HepG2 (cell line): Measurements from ENCODE around the gene PYGB.

Experiments used
- CEBPB ChIP-seq: IDR thresholded peaks from 2 replicates; pipeline ENCODE4 v1.6.1; 2011; ENCODE audit warnings: low read depth, low read length, improper control_type of control experiment, borderline replicate concordance
- ERF ChIP-seq: IDR thresholded peaks from 2 replicates; pipeline ENCODE4 v1.6.1; 2018; ENCODE audit warnings: missing biosample characterization, missing genetic modification reagents
- MYC ChIP-seq: sonication (generic); formaldehyde crosslinking; IDR thresholded peaks from 2 replicates; pipeline ENCODE4 v1.9.0; 2021; ENCODE audit warnings: missing genetic modification reagents, borderline replicate concordance
- SMC3 ChIP-seq: IDR thresholded peaks from 2 replicates; pipeline ENCODE4 v1.6.1; 2011; ENCODE audit warnings: low read length, improper control_type of control experiment
- SRSF1 ChIP-seq: fragments of 200-400 bp; formaldehyde crosslinking; optimal IDR thresholded peaks from 2 replicates; pipeline ENCODE3; 2017; ENCODE audit warnings: mild to moderate bottlenecking, low read depth, low read length, moderate library complexity
- STAG1 ChIP-seq: sonication (generic); formaldehyde crosslinking; IDR thresholded peaks from 2 replicates; pipeline ENCODE4 v1.4.0; 2020; ENCODE audit warnings: missing genetic modification reagents
- ZBTB8A ChIP-seq: sonication (generic); formaldehyde crosslinking; IDR thresholded peaks from 2 replicates; pipeline ENCODE4 v1.4.0; 2020; ENCODE audit warnings: mild to moderate bottlenecking, low read depth, missing genetic modification reagents, borderline replicate concordance
- TF ChIP-seq, protein P1 (sequence below): sonication (generic); formaldehyde crosslinking; conservative IDR thresholded peaks from 2 replicates; pipeline ENCODE4 v1.4.0; 2020; ENCODE audit warnings: missing genetic modification reagents
- TF ChIP-seq, protein P2 (sequence below): sonication (generic); formaldehyde crosslinking; IDR thresholded peaks from 2 replicates; pipeline ENCODE4 v1.4.0; 2020; ENCODE audit warnings: missing genetic modification reagents, mild to moderate bottlenecking, borderline replicate concordance

DNA sequence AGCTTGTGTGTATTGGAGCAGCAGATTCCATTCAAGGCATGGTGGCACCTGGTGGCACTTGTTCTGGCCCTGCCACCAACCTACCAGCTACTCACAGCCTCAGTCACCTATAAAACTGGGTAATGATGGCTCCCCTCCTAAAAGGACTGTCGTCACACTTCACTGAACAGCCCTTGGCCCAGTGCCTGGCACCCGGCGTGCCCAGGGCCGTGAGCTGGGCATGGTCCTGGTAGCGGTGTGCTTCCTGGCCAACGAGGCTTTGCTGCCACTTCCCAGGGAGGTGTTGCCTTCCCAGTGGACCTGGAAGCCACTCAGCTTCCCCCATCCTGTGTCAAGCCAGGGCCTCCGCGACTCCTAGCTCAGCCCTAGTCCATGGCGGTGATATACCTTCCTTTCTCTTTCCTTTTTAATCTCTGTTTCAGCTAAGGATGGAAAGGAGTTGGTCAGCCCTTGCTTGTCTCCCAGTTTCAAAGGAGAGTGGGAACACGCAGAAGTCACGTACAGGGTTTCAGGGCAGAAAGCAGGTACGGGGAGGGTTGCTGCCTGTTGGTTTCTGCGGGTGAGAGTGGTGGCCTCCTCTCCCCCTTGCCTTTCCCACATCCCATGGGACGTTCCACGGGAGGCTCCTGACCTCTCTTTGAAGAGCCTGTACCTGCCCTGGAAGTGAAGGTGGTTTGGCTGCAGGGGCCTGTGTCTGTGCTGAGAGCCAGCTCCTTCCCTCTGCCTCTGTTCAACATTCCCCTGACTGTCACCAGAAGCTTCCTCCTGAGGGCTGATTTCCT, 26.9 kb upstream of the PYGB start:
- no peak for TF ChIP-seq MYC (CRISPR knock-in tag)
- TF ChIP-seq CEBPB, result no peak
- TF ChIP-seq, protein P1, sequence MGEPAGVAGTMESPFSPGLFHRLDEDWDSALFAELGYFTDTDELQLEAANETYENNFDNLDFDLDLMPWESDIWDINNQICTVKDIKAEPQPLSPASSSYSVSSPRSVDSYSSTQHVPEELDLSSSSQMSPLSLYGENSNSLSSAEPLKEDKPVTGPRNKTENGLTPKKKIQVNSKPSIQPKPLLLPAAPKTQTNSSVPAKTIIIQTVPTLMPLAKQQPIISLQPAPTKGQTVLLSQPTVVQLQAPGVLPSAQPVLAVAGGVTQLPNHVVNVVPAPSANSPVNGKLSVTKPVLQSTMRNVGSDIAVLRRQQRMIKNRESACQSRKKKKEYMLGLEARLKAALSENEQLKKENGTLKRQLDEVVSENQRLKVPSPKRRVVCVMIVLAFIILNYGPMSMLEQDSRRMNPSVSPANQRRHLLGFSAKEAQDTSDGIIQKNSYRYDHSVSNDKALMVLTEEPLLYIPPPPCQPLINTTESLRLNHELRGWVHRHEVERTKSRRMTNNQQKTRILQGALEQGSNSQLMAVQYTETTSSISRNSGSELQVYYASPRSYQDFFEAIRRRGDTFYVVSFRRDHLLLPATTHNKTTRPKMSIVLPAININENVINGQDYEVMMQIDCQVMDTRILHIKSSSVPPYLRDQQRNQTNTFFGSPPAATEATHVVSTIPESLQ (CRISPR knock-in tag), result no peak
- TF ChIP-seq ERF (CRISPR knock-in tag), result no peak
- TF ChIP-seq, protein P2, sequence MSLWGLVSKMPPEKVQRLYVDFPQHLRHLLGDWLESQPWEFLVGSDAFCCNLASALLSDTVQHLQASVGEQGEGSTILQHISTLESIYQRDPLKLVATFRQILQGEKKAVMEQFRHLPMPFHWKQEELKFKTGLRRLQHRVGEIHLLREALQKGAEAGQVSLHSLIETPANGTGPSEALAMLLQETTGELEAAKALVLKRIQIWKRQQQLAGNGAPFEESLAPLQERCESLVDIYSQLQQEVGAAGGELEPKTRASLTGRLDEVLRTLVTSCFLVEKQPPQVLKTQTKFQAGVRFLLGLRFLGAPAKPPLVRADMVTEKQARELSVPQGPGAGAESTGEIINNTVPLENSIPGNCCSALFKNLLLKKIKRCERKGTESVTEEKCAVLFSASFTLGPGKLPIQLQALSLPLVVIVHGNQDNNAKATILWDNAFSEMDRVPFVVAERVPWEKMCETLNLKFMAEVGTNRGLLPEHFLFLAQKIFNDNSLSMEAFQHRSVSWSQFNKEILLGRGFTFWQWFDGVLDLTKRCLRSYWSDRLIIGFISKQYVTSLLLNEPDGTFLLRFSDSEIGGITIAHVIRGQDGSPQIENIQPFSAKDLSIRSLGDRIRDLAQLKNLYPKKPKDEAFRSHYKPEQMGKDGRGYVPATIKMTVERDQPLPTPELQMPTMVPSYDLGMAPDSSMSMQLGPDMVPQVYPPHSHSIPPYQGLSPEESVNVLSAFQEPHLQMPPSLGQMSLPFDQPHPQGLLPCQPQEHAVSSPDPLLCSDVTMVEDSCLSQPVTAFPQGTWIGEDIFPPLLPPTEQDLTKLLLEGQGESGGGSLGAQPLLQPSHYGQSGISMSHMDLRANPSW, result no peak
- no peak for TF ChIP-seq STAG1
- TF ChIP-seq SMC3, result no peak
- TF ChIP-seq SRSF1, result no peak
- TF ChIP-seq ZBTB8A, result no peak
